ENCODE results near the gene PRSS33.

The PRSS33 gene

DNA sequence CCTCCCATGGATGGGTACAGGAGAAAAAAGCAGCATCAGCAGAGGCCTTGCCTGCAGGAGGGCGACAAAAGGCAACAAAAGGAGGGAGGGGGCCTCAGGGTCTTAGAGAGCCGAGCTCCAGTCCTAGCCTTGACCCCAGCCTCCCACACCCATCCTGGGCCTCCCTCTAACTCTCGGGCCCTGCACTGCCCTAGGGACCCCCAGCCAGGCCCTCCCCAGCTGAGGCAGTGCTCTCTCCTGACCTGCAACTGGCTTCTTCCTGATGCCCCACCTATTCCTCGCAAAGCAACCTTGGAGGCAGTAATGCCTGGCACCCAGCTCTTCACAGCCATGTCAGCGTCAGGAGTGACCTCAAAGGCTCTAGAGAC lies 50.1 kb downstream of the PRSS33 start:
- ChIA-PET POLR2A (no interaction called here), CTCF (no interaction called here)
- TF ChIP-seq, protein P1, sequence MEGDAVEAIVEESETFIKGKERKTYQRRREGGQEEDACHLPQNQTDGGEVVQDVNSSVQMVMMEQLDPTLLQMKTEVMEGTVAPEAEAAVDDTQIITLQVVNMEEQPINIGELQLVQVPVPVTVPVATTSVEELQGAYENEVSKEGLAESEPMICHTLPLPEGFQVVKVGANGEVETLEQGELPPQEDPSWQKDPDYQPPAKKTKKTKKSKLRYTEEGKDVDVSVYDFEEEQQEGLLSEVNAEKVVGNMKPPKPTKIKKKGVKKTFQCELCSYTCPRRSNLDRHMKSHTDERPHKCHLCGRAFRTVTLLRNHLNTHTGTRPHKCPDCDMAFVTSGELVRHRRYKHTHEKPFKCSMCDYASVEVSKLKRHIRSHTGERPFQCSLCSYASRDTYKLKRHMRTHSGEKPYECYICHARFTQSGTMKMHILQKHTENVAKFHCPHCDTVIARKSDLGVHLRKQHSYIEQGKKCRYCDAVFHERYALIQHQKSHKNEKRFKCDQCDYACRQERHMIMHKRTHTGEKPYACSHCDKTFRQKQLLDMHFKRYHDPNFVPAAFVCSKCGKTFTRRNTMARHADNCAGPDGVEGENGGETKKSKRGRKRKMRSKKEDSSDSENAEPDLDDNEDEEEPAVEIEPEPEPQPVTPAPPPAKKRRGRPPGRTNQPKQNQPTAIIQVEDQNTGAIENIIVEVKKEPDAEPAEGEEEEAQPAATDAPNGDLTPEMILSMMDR (IDR thresholded peaks at IDR 0.05; ENCODE audit: insufficient read depth, low read length, missing control alignments) = no peak
- no peak for DNase-seq (ENCODE audit: low read depth, low spot score)
- H3K4me3 ChIP-seq (ENCODE audit: low read depth, low read length) = no peak overlapping the region

DNA sequence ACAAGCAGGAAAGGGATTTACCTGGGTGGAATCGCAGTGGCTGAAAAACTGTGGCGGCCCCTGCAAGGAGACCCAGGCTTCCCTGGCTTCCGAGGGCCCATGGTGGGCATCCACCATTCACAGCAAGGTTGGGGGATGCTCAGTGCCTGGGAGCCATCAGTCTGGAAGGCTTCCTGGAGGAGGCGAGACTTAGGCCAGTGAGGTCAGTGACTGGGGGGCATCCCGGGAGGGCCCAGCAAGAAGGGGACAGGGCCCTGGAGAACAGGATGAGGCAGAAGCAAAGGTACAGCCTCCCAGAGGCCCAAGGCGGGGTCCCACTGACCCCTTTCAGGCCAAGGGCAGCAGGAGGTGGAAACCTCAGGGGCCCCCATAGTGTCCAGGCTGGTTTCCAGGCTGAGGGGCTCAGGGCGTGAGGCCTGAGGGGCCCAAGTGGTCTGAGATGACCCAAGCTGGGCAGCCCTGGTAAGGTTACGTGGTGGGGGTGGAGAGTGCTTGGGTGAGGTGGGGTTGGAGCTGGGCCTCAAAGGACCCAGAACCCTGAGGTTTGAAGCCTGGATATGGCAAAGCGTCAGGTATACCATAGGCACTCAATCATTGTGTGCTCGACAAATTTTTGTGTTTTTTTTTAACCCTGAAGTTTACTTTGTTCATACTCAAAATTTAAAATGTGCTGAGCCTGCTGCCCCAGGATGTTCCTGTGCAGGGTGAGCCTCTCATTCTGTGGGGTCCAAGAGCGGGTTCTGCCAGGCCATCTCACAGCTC lies 50.7 kb downstream of the PRSS33 start:
- TF ChIP-seq, protein P1 (IDR thresholded peaks at IDR 0.05; ENCODE audit: insufficient read depth, low read length, missing control alignments) = no peak
- H3K4me3 ChIP-seq (ENCODE audit: low read depth, low read length) = no peak overlapping the region
- ChIA-PET POLR2A (no interaction called here), CTCF (no interaction called here)
- DNase-seq (ENCODE audit: low read depth, low spot score) = no peak

DNA sequence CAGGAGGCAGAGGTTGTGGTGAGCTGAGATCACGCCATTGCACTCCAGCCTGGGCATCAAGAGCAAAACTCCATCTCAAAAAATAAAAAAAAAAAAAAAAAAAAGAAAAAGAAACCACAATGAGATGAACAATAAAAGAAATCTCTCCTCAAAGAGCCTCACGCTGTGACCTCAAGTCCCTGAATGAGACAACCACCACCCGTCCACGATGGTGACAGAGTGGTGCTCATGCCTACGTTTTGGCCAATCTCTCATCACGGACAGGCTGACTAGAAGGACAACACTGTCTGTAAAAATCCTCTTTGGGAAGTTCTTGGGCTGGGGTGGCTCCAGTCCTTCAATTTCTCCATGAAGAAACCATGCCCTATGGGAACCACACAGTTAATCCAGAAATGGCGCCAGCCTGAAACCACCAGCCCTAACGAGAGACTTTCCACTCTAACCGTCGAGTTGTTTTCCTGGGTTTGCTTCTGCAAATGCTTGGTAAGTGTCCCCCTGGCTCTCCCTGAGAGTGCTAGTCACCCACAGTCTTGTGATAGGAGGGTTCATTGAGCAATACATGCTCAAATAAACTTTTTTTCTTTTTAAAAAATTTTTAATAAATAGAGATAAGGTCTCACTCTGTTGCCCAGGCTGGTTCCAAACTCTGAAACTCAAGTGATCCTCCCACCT lies 52.4 kb downstream of the PRSS33 start:
- POLR2A ChIA-PET = no interaction called here
- no peak overlapping the region for H3K4me3 ChIP-seq (ENCODE audit: low read depth, low read length)
- DNase-seq (ENCODE audit: low read depth, low spot score) = no peak
- TF ChIP-seq, protein P1 (IDR thresholded peaks at IDR 0.05; ENCODE audit: insufficient read depth, low read length, missing control alignments) = no peak
- CTCF ChIA-PET = no interaction called here

All from AG04449 (cell line).